IMR-90 (cell line): ENCODE data around the gene CXCL16.

Source experiments
- BHLHE40 ChIP-seq: fragments of 150-350 bp; IDR thresholded peaks from 2 replicates; pipeline ENCODE4 v1.6.1; 2016; ENCODE audit warnings: mild to moderate bottlenecking, low read depth, low read length
- CEBPB ChIP-seq: IDR thresholded peaks from 2 replicates; pipeline ENCODE4 v1.6.1; 2012; ENCODE audit warnings: low read depth, low read length, improper control_type of control experiment
- MAFK ChIP-seq: IDR thresholded peaks from 2 replicates; pipeline ENCODE4 v1.6.1; 2012; ENCODE audit warnings: low read depth, low read length, improper control_type of control experiment
- POLR2A ChIP-seq: IDR thresholded peaks from 2 replicates; pipeline ENCODE4 v1.6.1; 2012; ENCODE audit warnings: mild to moderate bottlenecking, low read depth, low read length
- SMC3 ChIP-seq: fragments of 150-350 bp; IDR thresholded peaks from 2 replicates; pipeline ENCODE4 v1.6.1; 2016; ENCODE audit warnings: low read depth, mild to moderate bottlenecking, antibody characterized with exemption, low read length, moderate library complexity
- TF ChIP-seq, protein P1 (sequence below): conservative IDR thresholded peaks from 2 replicates; pipeline ENCODE4 v1.5.1; 2012; ENCODE audit warnings: mild to moderate bottlenecking, low read depth, low read length, improper control_type of control experiment

DNA sequence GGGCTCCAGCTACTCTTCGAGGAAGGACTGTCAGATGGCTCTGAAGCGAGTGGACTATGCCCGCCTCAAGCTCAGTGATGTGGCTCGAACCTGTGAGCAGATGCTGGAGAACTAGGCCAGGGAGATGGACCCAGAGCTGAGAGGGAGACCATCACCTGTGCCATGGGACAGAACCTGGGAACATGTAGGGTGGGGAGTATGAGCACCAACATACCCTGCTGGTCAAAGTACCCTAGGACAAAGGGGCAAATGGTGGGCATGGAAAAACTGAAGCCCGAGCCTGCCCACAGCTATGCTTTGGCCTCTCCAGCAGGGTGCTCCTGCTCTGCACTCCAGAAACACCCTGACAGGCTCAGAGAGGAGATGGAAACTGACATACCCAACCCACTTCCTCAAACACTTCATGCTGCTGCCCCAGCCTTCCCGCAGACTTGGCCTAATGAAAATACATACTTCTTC lies 6.6 kb downstream of the CXCL16 start:
- no peak for TF ChIP-seq SMC3
- no peak for TF ChIP-seq BHLHE40
- TF ChIP-seq, protein P1, sequence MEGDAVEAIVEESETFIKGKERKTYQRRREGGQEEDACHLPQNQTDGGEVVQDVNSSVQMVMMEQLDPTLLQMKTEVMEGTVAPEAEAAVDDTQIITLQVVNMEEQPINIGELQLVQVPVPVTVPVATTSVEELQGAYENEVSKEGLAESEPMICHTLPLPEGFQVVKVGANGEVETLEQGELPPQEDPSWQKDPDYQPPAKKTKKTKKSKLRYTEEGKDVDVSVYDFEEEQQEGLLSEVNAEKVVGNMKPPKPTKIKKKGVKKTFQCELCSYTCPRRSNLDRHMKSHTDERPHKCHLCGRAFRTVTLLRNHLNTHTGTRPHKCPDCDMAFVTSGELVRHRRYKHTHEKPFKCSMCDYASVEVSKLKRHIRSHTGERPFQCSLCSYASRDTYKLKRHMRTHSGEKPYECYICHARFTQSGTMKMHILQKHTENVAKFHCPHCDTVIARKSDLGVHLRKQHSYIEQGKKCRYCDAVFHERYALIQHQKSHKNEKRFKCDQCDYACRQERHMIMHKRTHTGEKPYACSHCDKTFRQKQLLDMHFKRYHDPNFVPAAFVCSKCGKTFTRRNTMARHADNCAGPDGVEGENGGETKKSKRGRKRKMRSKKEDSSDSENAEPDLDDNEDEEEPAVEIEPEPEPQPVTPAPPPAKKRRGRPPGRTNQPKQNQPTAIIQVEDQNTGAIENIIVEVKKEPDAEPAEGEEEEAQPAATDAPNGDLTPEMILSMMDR, result 0 out of 2 replicates have a peak, but pooled peaks have one; percentile 2
- TF ChIP-seq POLR2A, result no peak
- no peak for TF ChIP-seq CEBPB
- TF ChIP-seq MAFK, result no peak
